Measurements from ENCODE around the gene PPP2R5E. TPM values are rescaled to one million over a fixed set of nuclear protein-coding genes. Genes with fewer than 3 reads are reported as not detected.
A peak's percentile ranks its signal among the peaks of the same experiment; 100 is the strongest.

The PPP2R5E gene
- polyA plus RNA-seq, 3 donors = 8.9 to 26.3 (median 15.1) TPM

DNA sequence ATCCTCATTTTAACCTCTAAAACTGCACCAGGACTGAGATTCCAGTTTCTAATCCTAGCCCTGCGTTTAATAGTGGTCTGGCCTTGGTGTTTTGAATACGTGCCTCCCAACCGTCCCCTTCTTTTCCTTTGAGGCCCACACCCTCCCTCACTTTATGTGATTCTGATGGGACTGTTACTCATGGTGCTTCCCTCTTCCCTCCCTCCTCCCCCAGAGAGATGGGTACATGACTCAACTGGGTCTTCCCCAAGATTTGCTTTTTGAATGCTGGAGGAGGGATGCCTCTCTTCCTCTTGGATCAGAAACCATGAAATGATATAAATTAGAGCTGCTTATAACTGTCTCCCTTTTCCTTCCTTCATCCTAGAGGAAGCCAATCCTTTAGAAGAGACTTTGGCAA, 8.2 kb upstream of the PPP2R5E start:
- intact Hi-C loops (cut with micrococcal nuclease) = no loop called here
- Mint-ChIP-seq H3K4me1 (no peaks in the 10 kb centered on the region), H3K9me3 (no peaks in the 10 kb centered on the region), H3K4me3 (no peak overlapping the region), H3K27ac (no peak overlapping the region), H3K36me3 (no peaks in the 10 kb centered on the region), H3K27me3 (ENCODE audit: low read depth in 3 of 3) (peaks cover 2 to 16% (median 3%) of the 10 kb centered on the region in 3 donors)
- no peak overlapping the region for H2AFZ ChIP-seq (ENCODE audit: insufficient read depth, low read depth, low read length, poor library complexity, severe bottlenecking)
- no peaks in the 10 kb centered on the region for H3K4me1 ChIP-seq (ENCODE audit: control insufficient read depth in 1 of 2, insufficient read depth in 2 of 2, low read length in 2 of 2)
- H3K27me3 ChIP-seq (ENCODE audit: control insufficient read depth in 2 of 2, insufficient read depth in 2 of 2, low read length in 2 of 2) = no peaks in the 10 kb centered on the region
- no CpG with 5 or more reads among the region's 3 CpGs for WGBS (ENCODE audit: insufficient coverage)
- peak in 1 of 3 donors; percentile 47 for DNase-seq
- no peak overlapping the region for H3K4me3 ChIP-seq (replicated peaks in 1 of 3; ENCODE audit: low read depth in 2 of 3, low read length in 3 of 3)
- no peaks in the 10 kb centered on the region for H3K9me3 ChIP-seq (replicated peaks in 1 of 2; ENCODE audit: control insufficient read depth in 1 of 2, insufficient read depth in 1 of 2, low read length in 2 of 2)
- H3K27ac ChIP-seq (ENCODE audit: low read depth in 1 of 2, low read length in 2 of 2) = no peak overlapping the region
- no peaks in the 10 kb centered on the region for H4K20me1 ChIP-seq (ENCODE audit: insufficient read depth, low read length)
- no peak overlapping the region for H3K4me2 ChIP-seq (replicated peaks; ENCODE audit: extremely low read depth, low read length, poor library complexity, severe bottlenecking)
- no peaks in the 10 kb centered on the region for H3K79me2 ChIP-seq (ENCODE audit: insufficient read depth, low read length)
- no peak overlapping the region for H3K9ac ChIP-seq (ENCODE audit: insufficient read depth, low read length, poor library complexity, severe bottlenecking)
- H3K36me3 ChIP-seq (replicated peaks in 1 of 2; ENCODE audit: control insufficient read depth in 1 of 2, insufficient read depth in 2 of 2, low read length in 2 of 2) = no peaks in the 10 kb centered on the region
- no peak for TF ChIP-seq CTCF (IDR thresholded peaks at IDR 0.05)

DNA sequence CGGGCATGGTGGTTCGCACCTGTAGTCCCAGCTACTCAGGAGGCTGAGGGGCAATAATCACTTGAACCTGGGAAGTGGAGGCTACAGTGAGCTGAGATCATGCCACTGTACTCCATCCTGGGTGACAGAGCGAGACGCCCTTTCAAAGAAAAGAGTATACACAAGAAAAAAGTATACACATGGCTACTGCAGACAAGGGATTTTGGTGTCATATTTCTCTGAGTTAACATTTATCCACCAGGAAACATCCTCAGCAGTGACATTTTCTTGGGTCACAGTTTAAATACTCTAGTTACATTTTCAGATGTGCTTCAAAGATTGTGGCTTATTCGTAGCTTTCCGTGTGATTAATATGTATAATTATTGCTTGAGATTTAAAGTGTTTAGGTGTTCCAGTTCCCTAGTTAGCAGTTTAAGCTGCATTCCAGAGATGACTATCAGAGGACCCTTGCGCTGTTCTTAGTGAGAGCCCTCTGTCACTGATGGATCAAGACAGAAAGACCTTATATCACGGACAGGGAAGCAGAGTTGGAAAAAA, 4.7 kb upstream of the PPP2R5E start:
- 100% methylated on average over 2 of the region's 8 CpGs for WGBS (ENCODE audit: insufficient coverage)
- H3K79me2 ChIP-seq (ENCODE audit: insufficient read depth, low read length) = peaks cover 7% of the 10 kb centered on the region
- Mint-ChIP-seq H3K27ac (no peak overlapping the region), H3K9me3 (no peaks in the 10 kb centered on the region), H3K4me1 (peaks cover 11% of the 10 kb centered on the region), H3K27me3 (ENCODE audit: low read depth in 3 of 3) (peaks cover 0 to 16% (median 2%) of the 10 kb centered on the region in 3 donors), H3K4me3 (no peak overlapping the region), H3K36me3 (no peaks in the 10 kb centered on the region)
- TF ChIP-seq CTCF (IDR thresholded peaks at IDR 0.05) = no peak
- H3K4me1 ChIP-seq (ENCODE audit: control insufficient read depth in 1 of 2, insufficient read depth in 2 of 2, low read length in 2 of 2) = peaks cover 4 to 12% of the 10 kb centered on the region in 2 donors
- no peaks in the 10 kb centered on the region for H3K27me3 ChIP-seq (ENCODE audit: control insufficient read depth in 2 of 2, insufficient read depth in 2 of 2, low read length in 2 of 2)
- H3K4me3 ChIP-seq (replicated peaks in 1 of 3; ENCODE audit: low read depth in 2 of 3, low read length in 3 of 3) = no peak overlapping the region
- no peak overlapping the region for H3K27ac ChIP-seq (ENCODE audit: low read depth in 1 of 2, low read length in 2 of 2)
- H3K9me3 ChIP-seq (replicated peaks in 1 of 2; ENCODE audit: control insufficient read depth in 1 of 2, insufficient read depth in 1 of 2, low read length in 2 of 2) = no peaks in the 10 kb centered on the region
- no peak overlapping the region for H3K9ac ChIP-seq (ENCODE audit: insufficient read depth, low read length, poor library complexity, severe bottlenecking)
- no peaks in the 10 kb centered on the region for H4K20me1 ChIP-seq (ENCODE audit: insufficient read depth, low read length)
- H3K4me2 ChIP-seq (replicated peaks; ENCODE audit: extremely low read depth, low read length, poor library complexity, severe bottlenecking) = no peak overlapping the region
- no peaks in the 10 kb centered on the region for H3K36me3 ChIP-seq (replicated peaks in 1 of 2; ENCODE audit: control insufficient read depth in 1 of 2, insufficient read depth in 2 of 2, low read length in 2 of 2)
- DNase-seq = no peak
- intact Hi-C loops (cut with micrococcal nuclease) = no loop called here
- no peak overlapping the region for H2AFZ ChIP-seq (ENCODE audit: insufficient read depth, low read depth, low read length, poor library complexity, severe bottlenecking)
